GM12874 (cell line): ENCODE results near the gene PLEK2.

Experiments
- CTCF ChIP-seq: IDR thresholded peaks from 2 replicates; pipeline ENCODE4 v1.5.1; 2011; ENCODE audit warnings: low read depth, mild to moderate bottlenecking, control low read depth, low read length, moderate library complexity; ENCODE audit not compliant: insufficient read depth

The PLEK2 gene

GRCh38 chr14:67438969-67439368, 27.0 kb upstream of the PLEK2 start:
- TF ChIP-seq CTCF: no peak

GRCh38 chr14:67436006-67436866, 24.3 kb upstream of the PLEK2 start:
- TF ChIP-seq CTCF: peak; percentile 12; the same call in 1 of the 2 replicates

- TF ChIP-seq CTCF: no peak
Measured at GRCh38 chr14:67435603-67436002, 23.6 kb upstream of the PLEK2 start.

GRCh38 chr14:67432050-67432564, 20.1 kb upstream of the PLEK2 start:
- no peak for TF ChIP-seq CTCF

- TF ChIP-seq CTCF: no peak
Measured at GRCh38 chr14:67429510-67430205, 17.7 kb upstream of the PLEK2 start.

- no peak for TF ChIP-seq CTCF
Measured at GRCh38 chr14:67428501-67429031, 16.6 kb upstream of the PLEK2 start.

- peak; percentile 75 for TF ChIP-seq CTCF
Measured at GRCh38 chr14:67426983-67427606, 15.1 kb upstream of the PLEK2 start.
